ENCODE measurements around the gene FGD6.

DNA sequence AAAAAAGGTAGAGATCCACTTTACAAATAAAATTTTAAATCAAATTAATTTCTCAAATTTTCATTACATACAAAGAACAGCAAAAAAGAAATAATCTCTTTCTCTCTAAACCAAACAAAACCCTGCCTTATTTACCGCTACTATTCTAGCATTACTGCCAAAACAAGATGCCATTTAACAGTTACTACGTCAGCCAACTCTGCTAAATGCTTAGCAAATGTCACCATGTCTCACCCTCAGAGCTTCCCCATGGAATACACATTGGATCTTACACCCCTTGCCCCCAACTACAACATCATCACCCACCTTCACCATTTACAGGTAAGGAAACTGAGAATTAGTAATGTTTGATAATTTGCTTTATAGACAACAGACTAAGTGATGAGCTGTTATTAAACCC, 120.9 kb downstream of the FGD6 start:
- TF ChIP-seq POLR2AphosphoS5 (IDR thresholded peaks at IDR 0.05; ENCODE audit: insufficient read depth in 1 of 2, low read depth in 1 of 2): no peak
- no peak for TF ChIP-seq POLR2A (IDR thresholded peaks at IDR 0.05)
